Karpas-422 (cell line): ENCODE data around the gene PLB1. TPM values are rescaled to one million over a fixed set of nuclear protein-coding genes. Genes with fewer than 3 reads are reported as not detected.

Source experiments
- DNase-seq: peaks from one replicate; pipeline ENCODE4 v3.0.0-alpha.2; 2015
- H2AFZ ChIP-seq: fragments of 200-600 bp; sonication (generic); 2 replicates; pipeline ENCODE4 v1.6.1; 2014; ENCODE audit warnings: antibody characterized with exemption, low read length, mixed read lengths
- H3K27ac ChIP-seq: fragments of 200-600 bp; sonication (generic); 2 replicates; pipeline ENCODE4 v1.5.1; 2014; ENCODE audit warnings: mild to moderate bottlenecking, low read length, moderate library complexity
- H3K27me3 ChIP-seq: fragments of 200-600 bp; sonication (generic); 2 replicates; pipeline ENCODE4 v1.6.1; 2014; ENCODE audit warnings: low read length, mixed read lengths
- H3K36me3 ChIP-seq: fragments of 200-600 bp; sonication (generic); 2 replicates; pipeline ENCODE4 v1.6.1; 2014; ENCODE audit warnings: low read length, mixed read lengths; ENCODE audit not compliant: insufficient read depth
- H3K4me1 ChIP-seq: fragments of 200-600 bp; sonication (generic); 2 replicates; pipeline ENCODE4 v1.6.1; 2014; ENCODE audit warnings: mild to moderate bottlenecking, low read length, mixed read lengths
- H3K4me2 ChIP-seq: fragments of 200-600 bp; sonication (generic); 2 replicates; pipeline ENCODE4 v1.6.1; 2014; ENCODE audit warnings: low read length, low read depth, mild to moderate bottlenecking; ENCODE audit not compliant: poor library complexity, severe bottlenecking
- H3K4me3 ChIP-seq: fragments of 200-600 bp; sonication (generic); 2 replicates; pipeline ENCODE4 v1.5.1; 2014; ENCODE audit warnings: mild to moderate bottlenecking, antibody characterized with exemption, low read length, mixed read lengths
- H3K79me2 ChIP-seq: fragments of 200-600 bp; sonication (generic); 2 replicates; pipeline ENCODE4 v1.6.1; 2014; ENCODE audit warnings: mild to moderate bottlenecking, low read length, mixed read lengths
- H3K9ac ChIP-seq: fragments of 200-600 bp; sonication (generic); 2 replicates; pipeline ENCODE4 v1.6.0; 2014; ENCODE audit warnings: low read length
- H3K9me2 ChIP-seq: fragments of 200-600 bp; sonication (generic), shearing (Covaris generic); replicated peaks from 2 replicates; pipeline ENCODE4 v1.6.0; 2014; ENCODE audit warnings: mild to moderate bottlenecking, low read length, moderate library complexity; ENCODE audit not compliant: insufficient read depth
- H3K9me3 ChIP-seq: fragments of 300-700, 200-600 bp; sonication (generic); 2 replicates; pipeline ENCODE4 v1.6.1; 2014; ENCODE audit warnings: low read length, mixed read lengths
- H4K20me1 ChIP-seq: fragments of 200-600 bp; sonication (generic); 2 replicates; pipeline ENCODE4 v1.6.1; 2014; ENCODE audit warnings: mild to moderate bottlenecking, antibody characterized with exemption, low read length, low read depth; ENCODE audit not compliant: insufficient read depth
- total RNA-seq: library from RNA; depleted of rRNA; stranded (reverse); fragments of >200 nt; shearing (Covaris generic); gene quantifications from 2 replicates; pipeline ENCODE4 v1.2.3, GENCODE V29; 2014; ENCODE audit warnings: low replicate concordance

PLB1 gene
- total RNA-seq, 1 experiment from 2014 or later, result not detected

DNA sequence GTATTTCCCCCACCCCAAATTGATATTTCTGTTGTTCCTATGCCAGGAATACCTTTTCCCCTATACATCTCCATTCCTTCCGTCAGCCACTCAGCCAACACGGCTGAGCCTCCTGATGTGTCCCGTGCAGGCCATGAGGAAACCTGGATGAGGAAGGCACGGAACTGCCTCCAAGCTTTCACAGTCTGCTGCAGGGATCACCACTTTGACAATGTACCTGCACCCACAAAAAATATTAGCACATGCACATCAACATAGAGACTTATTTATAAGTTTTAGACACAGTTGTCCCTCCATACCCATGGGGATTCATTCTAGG lies 154.4 kb downstream of the PLB1 start:
- H3K9ac ChIP-seq, result no peak overlapping the region
- no peaks in the 10 kb centered on the region for H3K9me3 ChIP-seq
- no peaks in the 10 kb centered on the region for H3K27me3 ChIP-seq
- no peak overlapping the region for H2AFZ ChIP-seq
- H3K4me1 ChIP-seq, result peaks cover 9% of the 10 kb centered on the region
- no peak overlapping the region for H3K27ac ChIP-seq
- H3K79me2 ChIP-seq, result no peaks in the 10 kb centered on the region
- no peaks in the 10 kb centered on the region for H3K9me2 ChIP-seq
- H3K4me2 ChIP-seq, result no peak overlapping the region
- no peaks in the 10 kb centered on the region for H4K20me1 ChIP-seq
- H3K4me3 ChIP-seq, result no peak overlapping the region
- DNase-seq, result no peak
- no peaks in the 10 kb centered on the region for H3K36me3 ChIP-seq

DNA sequence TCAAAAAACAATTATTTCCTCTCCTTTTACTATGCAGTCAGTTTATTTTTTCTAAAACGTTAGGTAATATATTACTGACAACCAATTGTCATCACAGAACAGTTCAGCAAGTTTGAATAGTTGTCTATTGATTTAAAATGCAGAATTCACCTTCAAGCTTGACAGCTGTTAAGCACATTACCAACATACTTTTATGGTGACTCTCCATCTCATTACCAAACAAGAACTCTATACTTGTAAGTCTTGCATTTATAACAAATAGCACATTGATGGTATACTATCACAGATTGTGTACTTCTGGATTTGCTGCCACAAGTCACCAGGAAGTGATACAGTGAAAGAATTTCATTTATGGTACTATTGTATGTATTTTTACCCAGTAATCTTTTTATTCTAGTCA lies 156.4 kb downstream of the PLB1 start:
- Histone ChIP-seq H3K4me2 (no peak overlapping the region), H3K27ac (no peak overlapping the region), H3K4me3 (no peak overlapping the region), H3K9me3 (no peaks in the 10 kb centered on the region), H3K27me3 (no peaks in the 10 kb centered on the region), H3K79me2 (no peaks in the 10 kb centered on the region), H3K36me3 (no peaks in the 10 kb centered on the region), H3K9me2 (no peaks in the 10 kb centered on the region), H3K4me1 (peaks cover 9% of the 10 kb centered on the region), H2AFZ (no peak overlapping the region), H3K9ac (no peak overlapping the region), H4K20me1 (no peaks in the 10 kb centered on the region)
- DNase-seq, result no peak

DNA sequence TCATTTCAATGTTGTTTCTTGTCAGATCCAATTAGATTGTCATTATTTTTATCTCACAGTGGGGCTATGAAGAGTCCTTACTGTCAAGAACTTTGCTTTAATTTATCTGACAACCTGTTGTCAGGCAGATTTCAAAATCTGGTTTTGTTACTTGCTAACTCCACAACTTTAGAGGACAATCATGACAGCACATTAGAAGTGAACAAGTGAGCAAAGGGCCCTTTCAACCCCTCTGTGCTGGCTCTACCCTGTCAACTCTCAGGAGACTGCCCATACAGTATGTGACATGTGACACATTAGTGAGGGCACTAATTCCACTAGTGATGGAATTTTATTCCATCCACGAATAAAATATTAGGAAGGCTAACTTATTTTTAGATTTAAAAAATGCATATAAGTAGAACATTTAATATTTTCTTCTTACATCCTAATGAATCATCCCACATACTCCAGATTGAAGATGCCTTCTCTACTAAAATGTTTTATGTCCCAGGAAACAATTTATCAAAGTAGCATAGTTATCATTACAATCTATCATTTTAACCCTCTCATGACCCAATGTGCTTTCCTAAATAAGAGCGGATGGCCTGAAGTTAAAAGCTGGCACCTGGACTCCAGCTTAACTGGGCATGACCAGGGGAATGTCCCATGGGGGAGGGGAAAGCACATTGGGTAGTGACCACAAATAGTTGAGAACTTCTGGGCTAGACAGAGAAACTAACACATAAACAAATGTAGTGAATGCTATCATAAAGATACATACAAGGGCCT lies 158.2 kb downstream of the PLB1 start:
- no peak for DNase-seq
- H3K9ac ChIP-seq, result no peak overlapping the region
- H3K9me2 ChIP-seq, result no peaks in the 10 kb centered on the region
- no peak overlapping the region for H2AFZ ChIP-seq
- H3K4me2 ChIP-seq, result no peak overlapping the region
- no peaks in the 10 kb centered on the region for H3K79me2 ChIP-seq
- no peak overlapping the region for H3K4me3 ChIP-seq
- H3K27me3 ChIP-seq, result no peaks in the 10 kb centered on the region
- H3K4me1 ChIP-seq, result peaks cover 9% of the 10 kb centered on the region
- no peaks in the 10 kb centered on the region for H3K36me3 ChIP-seq
- H3K27ac ChIP-seq, result no peak overlapping the region
- H4K20me1 ChIP-seq, result no peaks in the 10 kb centered on the region
- no peaks in the 10 kb centered on the region for H3K9me3 ChIP-seq

DNA sequence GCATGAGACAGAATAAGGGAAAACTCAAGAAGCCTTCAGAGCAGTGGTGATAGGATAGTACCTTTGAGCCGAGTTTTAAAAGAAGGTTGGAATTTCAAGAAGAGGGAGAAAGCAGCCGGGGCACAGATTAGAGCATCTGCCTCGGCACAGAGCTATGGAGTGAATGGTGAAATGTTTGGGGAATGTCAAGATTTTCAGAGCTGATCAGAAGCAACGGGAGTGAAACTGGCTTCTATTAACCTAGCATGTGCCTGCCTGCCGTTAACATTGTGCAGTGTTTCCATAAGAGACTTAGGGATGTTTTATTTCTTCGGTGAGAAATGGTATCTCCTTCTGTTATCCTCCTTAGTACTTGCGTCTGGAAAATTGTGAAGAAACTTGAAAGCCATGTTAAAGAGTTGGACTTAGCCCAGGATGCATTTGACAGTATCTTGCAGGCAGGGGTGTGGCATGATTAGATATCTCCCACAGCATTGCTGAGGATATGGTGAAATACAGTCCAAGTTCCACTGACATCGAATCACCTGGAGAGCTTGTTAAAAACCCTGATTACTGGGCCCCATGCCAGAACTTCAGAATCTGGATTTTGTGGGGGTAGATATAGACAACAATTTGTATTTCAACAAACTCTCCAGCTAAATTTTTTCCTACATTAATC lies 158.9 kb downstream of the PLB1 start:
- no peaks in the 10 kb centered on the region for H3K9me2 ChIP-seq
- no peaks in the 10 kb centered on the region for H4K20me1 ChIP-seq
- no peak overlapping the region for H2AFZ ChIP-seq
- H3K9me3 ChIP-seq, result no peaks in the 10 kb centered on the region
- no peaks in the 10 kb centered on the region for H3K27me3 ChIP-seq
- H3K36me3 ChIP-seq, result no peaks in the 10 kb centered on the region
- H3K79me2 ChIP-seq, result no peaks in the 10 kb centered on the region
- no peak for DNase-seq
- H3K4me3 ChIP-seq, result no peak overlapping the region
- H3K9ac ChIP-seq, result no peak overlapping the region
- no peak overlapping the region for H3K27ac ChIP-seq
- H3K4me2 ChIP-seq, result no peak overlapping the region
- peaks cover 9% of the 10 kb centered on the region for H3K4me1 ChIP-seq

DNA sequence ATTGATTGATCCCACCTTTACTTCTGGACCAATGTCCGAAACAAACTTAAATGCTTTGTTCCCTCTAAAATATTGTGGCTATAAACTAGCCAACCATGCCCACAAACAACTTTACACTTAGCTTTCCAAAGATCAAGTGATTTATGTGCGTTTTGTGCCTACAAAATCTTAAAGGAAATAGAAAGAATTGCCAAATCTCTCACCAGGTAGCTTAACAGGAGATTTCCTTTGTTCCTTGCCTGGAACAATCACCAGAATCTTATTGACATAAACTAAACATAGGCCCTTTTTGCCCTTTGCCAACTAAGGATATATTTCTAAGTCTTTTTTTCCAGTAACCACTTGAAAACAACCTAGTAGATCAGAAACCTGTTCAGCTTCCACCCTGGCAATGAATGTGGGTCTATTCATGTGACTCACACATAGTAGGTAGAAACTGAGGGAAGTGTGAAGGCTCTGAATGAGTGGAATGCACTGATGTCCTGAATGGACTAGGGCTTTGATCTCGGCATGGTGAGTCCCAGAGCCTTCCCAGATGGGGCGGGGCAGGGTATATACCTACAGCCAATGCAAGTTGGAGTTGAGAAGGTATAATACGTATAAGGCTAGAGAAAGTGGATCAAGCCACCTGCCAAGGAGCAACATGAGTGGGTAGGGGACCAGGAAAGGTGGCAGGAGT lies 161.2 kb downstream of the PLB1 start:
- Histone ChIP-seq H4K20me1 (no peaks in the 10 kb centered on the region), H3K4me2 (no peak overlapping the region), H3K9me3 (no peaks in the 10 kb centered on the region), H3K4me3 (no peak overlapping the region), H3K9ac (no peak overlapping the region), H2AFZ (no peak overlapping the region), H3K27ac (no peak overlapping the region), H3K4me1 (no peaks in the 10 kb centered on the region), H3K79me2 (no peaks in the 10 kb centered on the region), H3K36me3 (no peaks in the 10 kb centered on the region), H3K27me3 (no peaks in the 10 kb centered on the region), H3K9me2 (no peaks in the 10 kb centered on the region)
- no peak for DNase-seq

DNA sequence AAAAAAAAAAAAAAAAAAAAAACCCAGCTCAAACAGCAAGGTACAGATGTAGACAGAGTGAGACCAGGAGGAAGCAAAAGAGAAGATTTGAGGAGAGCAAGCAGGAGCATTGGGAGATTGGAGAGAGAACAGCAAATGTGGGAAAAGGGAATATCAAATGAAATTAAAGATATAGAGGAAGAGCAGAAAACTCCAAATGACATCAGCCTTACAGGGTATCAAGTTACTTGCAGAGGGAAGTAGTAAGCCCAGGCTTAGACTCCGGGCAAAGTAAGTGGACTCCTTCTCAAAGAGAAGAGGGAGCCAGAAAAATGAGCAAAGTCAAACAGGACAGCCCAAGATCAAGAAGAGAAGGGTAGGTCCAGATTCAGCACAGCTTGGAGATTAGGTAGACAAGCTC lies 162.5 kb downstream of the PLB1 start:
- H3K9me3 ChIP-seq, result no peaks in the 10 kb centered on the region
- no peak overlapping the region for H3K27ac ChIP-seq
- H4K20me1 ChIP-seq, result no peaks in the 10 kb centered on the region
- no peaks in the 10 kb centered on the region for H3K36me3 ChIP-seq
- no peak overlapping the region for H3K9ac ChIP-seq
- DNase-seq, result no peak
- H3K4me3 ChIP-seq, result no peak overlapping the region
- no peaks in the 10 kb centered on the region for H3K27me3 ChIP-seq
- no peaks in the 10 kb centered on the region for H3K4me1 ChIP-seq
- H3K9me2 ChIP-seq, result no peaks in the 10 kb centered on the region
- no peak overlapping the region for H2AFZ ChIP-seq
- H3K4me2 ChIP-seq, result no peak overlapping the region
- no peaks in the 10 kb centered on the region for H3K79me2 ChIP-seq

DNA sequence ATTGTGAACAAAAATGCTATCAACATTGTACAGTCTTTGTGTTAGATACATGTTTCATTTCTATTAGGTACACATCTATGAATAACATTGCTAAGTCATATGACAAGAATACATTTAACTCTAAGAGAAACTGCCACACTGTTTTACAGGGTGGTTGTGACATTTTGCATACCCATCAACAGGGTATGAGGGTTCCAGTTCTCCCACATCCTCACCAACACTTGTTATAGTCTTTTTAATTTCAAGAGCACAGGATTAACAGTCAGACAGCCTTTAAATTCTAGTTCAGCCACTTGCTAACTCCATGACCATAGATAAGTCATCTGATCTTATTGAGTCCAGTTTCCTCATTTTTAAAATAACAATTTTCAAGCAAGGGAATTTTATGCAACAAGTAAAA lies 163.3 kb downstream of the PLB1 start:
- Histone ChIP-seq H3K27me3 (no peaks in the 10 kb centered on the region), H3K9ac (no peak overlapping the region), H3K9me3 (no peaks in the 10 kb centered on the region), H3K36me3 (no peaks in the 10 kb centered on the region), H3K4me1 (no peaks in the 10 kb centered on the region), H3K79me2 (no peaks in the 10 kb centered on the region), H3K4me3 (no peak overlapping the region), H2AFZ (no peak overlapping the region), H3K9me2 (no peaks in the 10 kb centered on the region), H4K20me1 (no peaks in the 10 kb centered on the region), H3K4me2 (no peak overlapping the region), H3K27ac (no peak overlapping the region)
- no peak for DNase-seq

DNA sequence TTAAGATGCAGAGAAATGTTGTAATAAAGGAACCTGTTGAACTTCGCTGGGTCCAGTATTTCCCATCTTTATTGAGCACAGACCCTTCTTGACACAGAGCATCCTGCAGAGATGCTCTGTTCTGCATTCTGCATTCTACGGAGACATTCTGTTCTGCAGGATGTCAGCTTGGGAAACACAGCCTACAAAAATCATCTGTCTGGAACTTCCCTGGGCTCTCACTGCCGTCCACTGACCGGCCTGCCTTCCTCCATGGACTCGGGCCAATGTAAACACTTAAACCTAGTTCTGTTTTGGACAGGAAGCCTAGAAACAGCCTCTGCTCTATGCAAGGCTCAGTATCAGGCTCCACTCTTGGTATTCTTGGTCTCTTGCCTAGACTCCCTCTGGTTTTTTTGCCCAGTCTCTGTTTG lies 165.7 kb downstream of the PLB1 start:
- Histone ChIP-seq H3K4me3 (no peak overlapping the region), H4K20me1 (no peaks in the 10 kb centered on the region), H3K27ac (no peak overlapping the region), H3K79me2 (no peaks in the 10 kb centered on the region), H3K27me3 (no peaks in the 10 kb centered on the region), H2AFZ (no peak overlapping the region), H3K4me1 (no peaks in the 10 kb centered on the region), H3K9me3 (no peaks in the 10 kb centered on the region), H3K9ac (no peak overlapping the region), H3K36me3 (no peaks in the 10 kb centered on the region), H3K4me2 (no peak overlapping the region), H3K9me2 (no peaks in the 10 kb centered on the region)
- no peak for DNase-seq
